Astrocyte (in vitro differentiated cells and primary cell): Measurements from ENCODE around the gene DDX17. TPM values are rescaled to one million over a fixed set of nuclear protein-coding genes. Genes with fewer than 3 reads are reported as not detected.
A peak's percentile ranks its signal among the peaks of the same experiment; 100 is the strongest.

Source experiments
- DNase-seq: peaks from one replicate; pipeline ENCODE4 v3.0.0-alpha.2; 2010; ENCODE audit warnings: low read depth
- FAIRE-seq: peaks from 2 replicates; lab custom pipeline; 2011; peaks lifted over from hg19 to GRCh38; lab: Jason Lieb, UNC
- H2AFZ ChIP-seq: 2 replicates; pipeline ENCODE4 v1.6.0; 2012; ENCODE audit warnings: low read depth, low read length, inconsistent platforms
- H3K27ac ChIP-seq: 2 replicates; pipeline ENCODE4 v1.5.1; 2011; ENCODE audit warnings: low read depth, low read length, inconsistent platforms
- H3K27me3 ChIP-seq: 2 replicates; pipeline ENCODE4 v1.6.0; 2011; ENCODE audit warnings: low read length, inconsistent platforms; ENCODE audit not compliant: insufficient read depth
- H3K36me3 ChIP-seq: 2 replicates; pipeline ENCODE4 v1.5.1; 2011; ENCODE audit warnings: low read length, inconsistent platforms; ENCODE audit not compliant: insufficient read depth
- H3K4me1 ChIP-seq: 2 replicates; pipeline ENCODE4 v1.5.1; 2011; ENCODE audit warnings: low read length, inconsistent platforms; ENCODE audit not compliant: insufficient read depth
- H3K4me2 ChIP-seq: 2 replicates; pipeline ENCODE4 v1.6.0; 2012; ENCODE audit warnings: low read length, inconsistent platforms
- H3K4me3 ChIP-seq: 2 replicates; pipeline ENCODE4 v1.5.1; 2011; ENCODE audit warnings: low read depth, mild to moderate bottlenecking, low read length, inconsistent platforms; ENCODE audit not compliant: insufficient read depth
- H3K79me2 ChIP-seq: 2 replicates; pipeline ENCODE4 v1.6.0; 2012; ENCODE audit warnings: mild to moderate bottlenecking, low read length, inconsistent platforms; ENCODE audit not compliant: insufficient read depth
- H3K9ac ChIP-seq: 2 replicates; pipeline ENCODE4 v1.6.0; 2012; ENCODE audit warnings: mild to moderate bottlenecking, low read length, inconsistent platforms
- H3K9me3 ChIP-seq: 2 replicates; pipeline ENCODE4 v1.5.1; 2012; ENCODE audit warnings: low read depth, mild to moderate bottlenecking, low read length, inconsistent platforms; ENCODE audit not compliant: insufficient read depth
- H4K20me1 ChIP-seq: 2 replicates; pipeline ENCODE4 v1.6.0; 2012; ENCODE audit warnings: low read length, inconsistent platforms; ENCODE audit not compliant: insufficient read depth
- H3K27ac Mint-ChIP-seq: one replicate; pipeline ENCODE4 v1.8.0; 2021; ENCODE audit warnings: mild to moderate bottlenecking, mixed read lengths; ENCODE audit not compliant: unreplicated experiment
- H3K27me3 Mint-ChIP-seq: one replicate; pipeline ENCODE4 v1.8.0; 2021; ENCODE audit warnings: low read depth, mixed read lengths; ENCODE audit not compliant: unreplicated experiment
- H3K36me3 Mint-ChIP-seq: one replicate; pipeline ENCODE4 v1.8.0; 2021; ENCODE audit warnings: low read depth, mixed read lengths; ENCODE audit not compliant: unreplicated experiment
- H3K4me1 Mint-ChIP-seq: one replicate; pipeline ENCODE4 v1.8.0; 2021; ENCODE audit warnings: low read depth, mixed read lengths; ENCODE audit not compliant: unreplicated experiment
- H3K4me3 Mint-ChIP-seq: one replicate; pipeline ENCODE4 v1.8.0; 2021; ENCODE audit warnings: mild to moderate bottlenecking, moderate library complexity, mixed read lengths; ENCODE audit not compliant: unreplicated experiment
- H3K9me3 Mint-ChIP-seq: one replicate; pipeline ENCODE4 v1.8.0; 2021; ENCODE audit warnings: mild to moderate bottlenecking, mixed read lengths; ENCODE audit not compliant: unreplicated experiment
- EZH2 ChIP-seq: IDR thresholded peaks from 2 replicates; pipeline ENCODE4 v1.6.1; 2012; ENCODE audit warnings: mild to moderate bottlenecking, low read length, inconsistent platforms; ENCODE audit not compliant: insufficient read depth
- total RNA-seq: library from RNA; stranded (reverse); gene quantifications from 2 replicates; pipeline ENCODE4 v1.2.1, GENCODE V29; 2021
- TF ChIP-seq, protein P1 (sequence below): IDR thresholded peaks from 2 replicates; pipeline ENCODE4 v1.5.1; 2011; ENCODE audit warnings: low read depth, mild to moderate bottlenecking, inconsistent platforms, low read length, moderate library complexity; ENCODE audit not compliant: insufficient read depth

Gene DDX17
- total RNA-seq, 1 donor from 2014 or later, result 258 TPM

DNA sequence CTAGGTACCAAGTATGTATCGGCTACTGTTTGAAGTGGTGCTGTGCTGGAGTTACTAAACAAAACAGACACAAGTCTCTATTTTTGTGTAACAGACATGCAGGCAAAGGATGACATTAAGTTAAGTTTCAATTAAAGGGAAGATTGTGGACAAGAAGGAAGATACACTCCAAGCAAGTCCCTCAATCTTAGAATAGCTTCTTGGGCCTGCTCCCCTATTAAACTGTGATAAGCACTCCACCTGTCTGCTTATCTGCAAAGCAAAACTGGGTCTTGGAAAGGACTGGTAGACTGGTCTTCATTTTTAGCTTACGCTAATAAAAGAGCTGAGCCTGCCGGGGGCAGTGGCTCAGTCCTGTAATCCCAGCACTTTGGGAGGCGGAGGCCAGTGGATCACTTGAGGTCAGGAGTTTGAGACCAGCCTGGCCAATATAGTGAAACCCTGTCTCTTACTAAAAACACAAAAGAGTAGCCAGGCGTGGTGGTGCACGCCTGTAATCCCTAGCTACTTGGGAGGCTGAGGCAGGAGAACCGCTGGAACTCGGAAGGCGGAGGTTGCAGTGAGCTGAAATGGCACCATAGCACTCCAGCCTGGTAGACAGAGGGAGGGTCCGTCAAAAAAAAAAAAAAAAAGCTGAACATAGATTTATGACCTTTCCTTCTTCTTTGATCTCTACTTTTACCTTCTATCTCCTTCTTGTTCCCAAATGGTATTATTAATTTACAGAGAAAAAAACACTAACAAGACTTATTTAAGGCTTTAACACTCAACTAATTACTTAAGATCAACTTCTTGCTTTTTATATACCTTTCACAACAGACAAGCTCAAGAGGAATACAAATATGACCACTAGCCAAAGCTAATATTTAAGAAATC is 4.1 kb downstream of the DDX17 start:
- H3K79me2 ChIP-seq, result peaks cover 90% of the 10 kb centered on the region
- no peak overlapping the region for H3K27ac Mint-ChIP-seq
- peaks cover 18% of the 10 kb centered on the region for H3K4me1 Mint-ChIP-seq
- H3K36me3 Mint-ChIP-seq, result peaks cover 18% of the 10 kb centered on the region
- peaks cover 3% of the 10 kb centered on the region for H3K9me3 Mint-ChIP-seq
- H3K27ac ChIP-seq, result no peak overlapping the region
- H3K4me1 ChIP-seq, result no peaks in the 10 kb centered on the region
- peak overlapping the region; percentile 88 for H3K4me2 ChIP-seq
- H4K20me1 ChIP-seq, result peaks cover 76% of the 10 kb centered on the region
- H3K27me3 ChIP-seq, result no peaks in the 10 kb centered on the region
- FAIRE-seq (no peak), DNase-seq (no peak)
- H3K9me3 ChIP-seq, result no peaks in the 10 kb centered on the region
- no peaks in the 10 kb centered on the region for H3K27me3 Mint-ChIP-seq
- no peak overlapping the region for H3K4me3 ChIP-seq
- H3K4me3 Mint-ChIP-seq, result peak overlapping the region; percentile 99
- H3K36me3 ChIP-seq, result peaks cover 36% of the 10 kb centered on the region
- no peak overlapping the region for H2AFZ ChIP-seq
- TF ChIP-seq EZH2, result no peak
- TF ChIP-seq, protein P1, sequence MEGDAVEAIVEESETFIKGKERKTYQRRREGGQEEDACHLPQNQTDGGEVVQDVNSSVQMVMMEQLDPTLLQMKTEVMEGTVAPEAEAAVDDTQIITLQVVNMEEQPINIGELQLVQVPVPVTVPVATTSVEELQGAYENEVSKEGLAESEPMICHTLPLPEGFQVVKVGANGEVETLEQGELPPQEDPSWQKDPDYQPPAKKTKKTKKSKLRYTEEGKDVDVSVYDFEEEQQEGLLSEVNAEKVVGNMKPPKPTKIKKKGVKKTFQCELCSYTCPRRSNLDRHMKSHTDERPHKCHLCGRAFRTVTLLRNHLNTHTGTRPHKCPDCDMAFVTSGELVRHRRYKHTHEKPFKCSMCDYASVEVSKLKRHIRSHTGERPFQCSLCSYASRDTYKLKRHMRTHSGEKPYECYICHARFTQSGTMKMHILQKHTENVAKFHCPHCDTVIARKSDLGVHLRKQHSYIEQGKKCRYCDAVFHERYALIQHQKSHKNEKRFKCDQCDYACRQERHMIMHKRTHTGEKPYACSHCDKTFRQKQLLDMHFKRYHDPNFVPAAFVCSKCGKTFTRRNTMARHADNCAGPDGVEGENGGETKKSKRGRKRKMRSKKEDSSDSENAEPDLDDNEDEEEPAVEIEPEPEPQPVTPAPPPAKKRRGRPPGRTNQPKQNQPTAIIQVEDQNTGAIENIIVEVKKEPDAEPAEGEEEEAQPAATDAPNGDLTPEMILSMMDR, result no peak
- no peak overlapping the region for H3K9ac ChIP-seq

DNA sequence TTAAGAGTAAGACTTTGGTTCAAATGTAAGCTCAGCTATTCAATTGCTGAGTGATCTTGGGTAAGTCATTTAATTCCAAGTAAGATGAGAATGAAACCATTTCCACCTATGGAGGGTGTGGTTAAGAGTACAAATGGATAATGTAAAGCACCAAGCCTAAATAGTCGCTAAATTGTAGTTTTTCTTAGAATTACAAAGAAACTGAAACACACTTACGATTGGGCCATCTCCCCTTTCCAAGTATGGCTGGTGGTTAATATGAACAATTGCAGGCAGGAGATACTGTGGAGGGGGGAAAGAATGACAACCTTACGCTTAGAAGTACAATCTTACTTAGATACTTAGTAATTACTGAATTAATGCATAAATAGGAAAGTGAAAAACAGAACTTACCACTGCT is 8.2 kb downstream of the DDX17 start:
- peaks cover 15% of the 10 kb centered on the region for H3K4me1 ChIP-seq
- no peak for DNase-seq
- Mint-ChIP-seq H3K27me3 (no peaks in the 10 kb centered on the region), H3K4me1 (peaks cover 13% of the 10 kb centered on the region), H3K4me3 (no peak overlapping the region), H3K9me3 (no peaks in the 10 kb centered on the region), H3K27ac (no peak overlapping the region), H3K36me3 (peaks cover 28% of the 10 kb centered on the region)
- H3K4me2 ChIP-seq, result no peak overlapping the region
- H3K9ac ChIP-seq, result no peak overlapping the region
- H4K20me1 ChIP-seq, result peaks cover 92% of the 10 kb centered on the region
- no peaks in the 10 kb centered on the region for H3K9me3 ChIP-seq
- H3K36me3 ChIP-seq, result peaks cover 73% of the 10 kb centered on the region
- peaks cover 96% of the 10 kb centered on the region for H3K79me2 ChIP-seq
- H3K27ac ChIP-seq, result no peak overlapping the region
- FAIRE-seq, result no peak
- TF ChIP-seq, protein P1, result no peak
- no peak for TF ChIP-seq EZH2
- no peaks in the 10 kb centered on the region for H3K27me3 ChIP-seq
- H2AFZ ChIP-seq, result no peak overlapping the region
- no peak overlapping the region for H3K4me3 ChIP-seq

DNA sequence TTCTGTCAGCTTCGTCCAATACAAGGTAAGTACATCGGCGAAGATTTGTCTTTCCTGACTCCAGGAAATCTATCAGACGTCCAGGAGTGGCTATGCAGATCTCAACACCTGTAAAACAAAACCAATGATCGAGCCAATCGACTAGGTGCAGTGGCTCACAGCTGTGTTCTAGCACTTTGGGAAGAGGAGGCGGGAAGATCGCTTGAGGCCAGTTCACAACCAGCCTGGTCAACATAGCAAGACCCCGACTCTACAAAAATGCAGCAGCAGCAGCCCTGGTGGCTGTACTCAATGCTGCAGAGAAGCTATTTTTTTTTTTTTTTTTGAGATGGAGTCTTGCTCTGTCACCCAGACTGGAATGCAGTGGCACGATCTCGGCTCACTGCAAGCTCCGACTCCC is 11.2 kb downstream of the DDX17 start:
- H3K27ac ChIP-seq, result peak overlapping the region; percentile 35
- Mint-ChIP-seq H3K4me1 (peaks cover 14% of the 10 kb centered on the region), H3K36me3 (peaks cover 35% of the 10 kb centered on the region), H3K4me3 (peak overlapping the region; percentile 1), H3K27ac (no peak overlapping the region), H3K9me3 (no peaks in the 10 kb centered on the region), H3K27me3 (no peaks in the 10 kb centered on the region)
- H3K9ac ChIP-seq, result no peak overlapping the region
- peaks cover 87% of the 10 kb centered on the region for H3K36me3 ChIP-seq
- peaks cover 90% of the 10 kb centered on the region for H3K79me2 ChIP-seq
- H3K4me2 ChIP-seq, result peak overlapping the region; percentile 12
- no peak overlapping the region for H2AFZ ChIP-seq
- no peak for FAIRE-seq
- H3K27me3 ChIP-seq, result no peaks in the 10 kb centered on the region
- peaks cover 22% of the 10 kb centered on the region for H3K4me1 ChIP-seq
- H3K9me3 ChIP-seq, result no peaks in the 10 kb centered on the region
- no peak overlapping the region for H3K4me3 ChIP-seq
- no peak for DNase-seq
- TF ChIP-seq, protein P1, result no peak
- TF ChIP-seq EZH2, result no peak
- peaks cover 95% of the 10 kb centered on the region for H4K20me1 ChIP-seq
